GM12892 (cell line): ENCODE results near the gene TNN.

Source experiments
- POLR2A ChIP-seq: IDR thresholded peaks from 2 replicates; pipeline ENCODE4 v1.6.1; 2011; ENCODE audit warnings: low read depth, low read length, control low read depth
- POLR2AphosphoS5 ChIP-seq: IDR thresholded peaks from 2 replicates; pipeline ENCODE4 v1.6.1; 2011; ENCODE audit warnings: low read depth, low read length, control low read depth
- TAF1 ChIP-seq: IDR thresholded peaks from 2 replicates; pipeline ENCODE4 v1.6.1; 2011; ENCODE audit warnings: low read depth, mild to moderate bottlenecking, control low read depth, low read length, borderline replicate concordance

DNA sequence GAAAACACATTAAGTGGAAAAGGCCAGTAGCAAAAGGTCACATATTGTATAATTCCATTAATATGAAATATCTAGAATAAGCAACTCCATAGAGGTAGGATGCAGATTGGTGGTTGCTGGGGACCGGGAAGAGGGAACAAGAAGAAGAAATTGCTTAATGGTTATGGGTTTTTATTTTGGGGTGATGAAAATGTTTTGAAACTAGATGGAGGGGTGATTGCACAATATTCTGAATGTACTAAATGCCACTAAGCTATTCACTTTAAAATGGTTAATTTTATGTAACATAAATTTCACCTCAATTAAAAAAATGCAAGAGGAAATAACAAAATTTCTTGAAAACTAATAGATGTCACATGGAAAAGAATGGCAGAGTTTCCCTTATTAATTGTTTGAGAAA, 118.3 kb downstream of the TNN start:
- no peak for TF ChIP-seq POLR2A
- no peak for TF ChIP-seq TAF1
- TF ChIP-seq POLR2AphosphoS5: no peak
